ENCODE data around the gene PLA2G2C.

GRCh38 chr1:20150969-20151368 lies 35.3 kb downstream of the PLA2G2C start:
- TF ChIP-seq, protein P1, sequence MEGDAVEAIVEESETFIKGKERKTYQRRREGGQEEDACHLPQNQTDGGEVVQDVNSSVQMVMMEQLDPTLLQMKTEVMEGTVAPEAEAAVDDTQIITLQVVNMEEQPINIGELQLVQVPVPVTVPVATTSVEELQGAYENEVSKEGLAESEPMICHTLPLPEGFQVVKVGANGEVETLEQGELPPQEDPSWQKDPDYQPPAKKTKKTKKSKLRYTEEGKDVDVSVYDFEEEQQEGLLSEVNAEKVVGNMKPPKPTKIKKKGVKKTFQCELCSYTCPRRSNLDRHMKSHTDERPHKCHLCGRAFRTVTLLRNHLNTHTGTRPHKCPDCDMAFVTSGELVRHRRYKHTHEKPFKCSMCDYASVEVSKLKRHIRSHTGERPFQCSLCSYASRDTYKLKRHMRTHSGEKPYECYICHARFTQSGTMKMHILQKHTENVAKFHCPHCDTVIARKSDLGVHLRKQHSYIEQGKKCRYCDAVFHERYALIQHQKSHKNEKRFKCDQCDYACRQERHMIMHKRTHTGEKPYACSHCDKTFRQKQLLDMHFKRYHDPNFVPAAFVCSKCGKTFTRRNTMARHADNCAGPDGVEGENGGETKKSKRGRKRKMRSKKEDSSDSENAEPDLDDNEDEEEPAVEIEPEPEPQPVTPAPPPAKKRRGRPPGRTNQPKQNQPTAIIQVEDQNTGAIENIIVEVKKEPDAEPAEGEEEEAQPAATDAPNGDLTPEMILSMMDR (conservative IDR thresholded peaks at IDR 0.05): no peak
- TF ChIP-seq ZFX (IDR thresholded peaks at IDR 0.05): no peak
